Ishikawa (cell line): Measurements from ENCODE around the gene ZMYND15.

ENCODE experiments used
- CEBPB ChIP-seq: IDR thresholded peaks from 2 replicates; pipeline ENCODE4 v1.6.1; 2012
- CREB1 ChIP-seq: IDR thresholded peaks from 2 replicates; pipeline ENCODE4 v1.6.1; 2012; ENCODE audit warnings: low read depth
- EGR1 ChIP-seq: IDR thresholded peaks from 2 replicates; pipeline ENCODE4 v1.6.1; 2012
- EP300 ChIP-seq: IDR thresholded peaks from 2 replicates; pipeline ENCODE4 v1.6.1; 2012; ENCODE audit warnings: borderline replicate concordance
- FOXM1 ChIP-seq: IDR thresholded peaks from 2 replicates; pipeline ENCODE4 v1.6.1; 2012; ENCODE audit warnings: low read depth, borderline replicate concordance
- MAX ChIP-seq: IDR thresholded peaks from 2 replicates; pipeline ENCODE4 v1.6.1; 2012
- NFIC ChIP-seq: IDR thresholded peaks from 2 replicates; pipeline ENCODE4 v1.6.1; 2012
- RAD21 ChIP-seq: IDR thresholded peaks from 2 replicates; pipeline ENCODE4 v1.6.1; 2012; ENCODE audit warnings: low read depth
- REST ChIP-seq: IDR thresholded peaks from 2 replicates; pipeline ENCODE4 v1.6.1; 2012; ENCODE audit warnings: low read depth, mild to moderate bottlenecking
- TAF1 ChIP-seq: IDR thresholded peaks from 2 replicates; pipeline ENCODE4 v1.6.1; 2012; ENCODE audit warnings: low read depth, mild to moderate bottlenecking
- TCF12 ChIP-seq: IDR thresholded peaks from 2 replicates; pipeline ENCODE4 v1.6.1; 2012; ENCODE audit warnings: low read depth
- TEAD4 ChIP-seq: IDR thresholded peaks from 2 replicates; pipeline ENCODE4 v1.6.1; 2012
- USF1 ChIP-seq: IDR thresholded peaks from 2 replicates; pipeline ENCODE4 v1.6.1; 2012
- YY1 ChIP-seq: IDR thresholded peaks from 2 replicates; pipeline ENCODE4 v1.6.1; 2012; ENCODE audit warnings: low read depth
- ZBTB7A ChIP-seq: IDR thresholded peaks from 2 replicates; pipeline ENCODE4 v1.6.1; 2012; ENCODE audit warnings: low read depth

Gene ZMYND15

DNA sequence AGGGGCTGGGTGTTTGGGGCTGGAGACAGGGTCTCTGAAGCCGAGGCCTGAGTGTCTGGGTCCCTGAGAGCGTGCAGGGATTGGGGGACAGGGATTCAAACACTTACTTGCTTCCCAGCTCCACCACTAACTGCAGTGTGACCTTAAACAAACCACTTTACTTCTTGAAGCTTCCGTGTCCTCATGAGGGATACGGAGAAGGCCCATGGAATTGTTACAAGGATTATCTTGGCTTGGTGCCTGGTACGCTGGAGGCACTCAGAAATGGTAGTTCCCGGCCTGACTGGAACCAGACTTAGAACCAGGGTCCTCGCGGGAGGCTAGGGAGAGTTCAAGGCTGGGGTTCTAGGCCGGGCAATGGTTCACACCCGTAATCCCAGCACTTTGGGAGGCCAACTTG is 3.0 kb downstream of the ZMYND15 start:
- TF ChIP-seq FOXM1: no peak
- TF ChIP-seq EP300: no peak
- TF ChIP-seq RAD21: no peak
- TF ChIP-seq CEBPB: no peak

DNA sequence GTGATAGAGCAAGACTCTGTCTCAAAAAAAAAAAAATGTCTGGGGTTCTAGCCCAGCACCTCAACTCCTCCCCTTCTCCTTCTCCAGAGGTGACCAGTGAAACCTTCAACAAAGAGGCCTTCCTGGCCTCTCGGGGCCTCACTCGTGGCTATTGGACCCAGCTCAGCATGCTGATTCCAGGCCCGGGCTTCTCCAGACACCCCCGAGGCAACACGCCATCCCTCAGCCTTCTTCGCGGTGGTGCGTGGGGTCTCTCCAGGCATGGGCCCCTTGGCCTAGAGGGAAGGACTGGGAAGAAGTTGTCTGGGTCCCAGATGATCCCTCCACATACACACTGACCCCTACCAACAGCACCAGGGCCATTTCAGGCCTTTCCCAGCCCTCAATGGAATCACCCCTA is 3.6 kb downstream of the ZMYND15 start:
- TF ChIP-seq CEBPB: no peak

DNA sequence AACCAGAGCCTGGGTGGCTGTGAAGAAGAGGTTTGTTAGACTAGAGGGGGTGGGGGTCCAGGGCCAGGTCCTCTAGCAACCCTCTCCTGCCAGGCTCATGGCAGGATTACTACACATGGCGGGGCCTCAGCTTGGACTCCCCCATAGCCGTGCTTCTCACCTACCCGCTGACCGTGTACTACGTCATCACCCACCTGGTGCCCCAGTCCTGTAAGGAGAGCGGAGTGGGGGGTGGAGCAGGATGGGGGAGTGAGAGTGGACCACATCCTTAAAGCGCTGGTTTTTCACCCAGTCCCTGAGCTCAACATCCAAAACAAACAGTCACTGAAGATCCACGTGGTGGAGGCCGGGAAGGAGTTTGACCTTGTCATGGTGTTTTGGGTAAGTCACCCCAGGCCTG is 4.3 kb downstream of the ZMYND15 start:
- TF ChIP-seq ZBTB7A (no peak), TAF1 (no peak), CEBPB (no peak), FOXM1 (no peak), REST (no peak), YY1 (no peak), EP300 (no peak), TCF12 (no peak), MAX (no peak), EGR1 (no peak), NFIC (no peak), USF1 (no peak), CREB1 (no peak), RAD21 (no peak), TEAD4 (no peak)

GRCh38 chr17:4744999-4745969 is 5.7 kb downstream of the ZMYND15 start:
- no peak for TF ChIP-seq ZBTB7A
- no peak for TF ChIP-seq TAF1
- no peak for TF ChIP-seq CEBPB
- no peak for TF ChIP-seq CREB1
- no peak for TF ChIP-seq YY1
- TF ChIP-seq EGR1: no peak
- no peak for TF ChIP-seq NFIC
- TF ChIP-seq REST: no peak
- no peak for TF ChIP-seq FOXM1
- TF ChIP-seq EP300: no peak
- TF ChIP-seq USF1: no peak
- no peak for TF ChIP-seq RAD21
- TF ChIP-seq TEAD4: no peak
- no peak for TF ChIP-seq TCF12

- TF ChIP-seq CREB1 (no peak), TAF1 (no peak), RAD21 (no peak), TCF12 (no peak), REST (no peak), ZBTB7A (no peak), TEAD4 (no peak), YY1 (no peak), NFIC (no peak), FOXM1 (no peak), MAX (no peak), EP300 (no peak), CEBPB (no peak), USF1 (no peak), EGR1 (no peak)
These were observed 8.2 kb downstream of the ZMYND15 start for GRCh38 chr17:4747847-4748246.
